PC-3 (cell line): ENCODE results near the gene PRSS21. TPM values are rescaled to one million over a fixed set of nuclear protein-coding genes. Genes with fewer than 3 reads are reported as not detected.

Experiments used
- ATAC-seq: fragments of 200-7000 bp; cut with Tn5 transposase; 2 replicates; pipeline ENCODE4 v1.9.1; 2020; ENCODE audit warnings: mild to moderate bottlenecking, moderate library complexity
- BruUV-seq: library from RNA; stranded (reverse); fragments of 400-500 nt; replicated peaks from 2 replicates; lab custom pipeline; 2021; lab: Mats Ljungman, UMichigan
- CTCF ChIA-PET: fragments of 300-600 bp; sonication (Branson Sonifier 250); formaldehyde crosslinking; loops from one replicate; lab custom pipeline; 2022; ENCODE audit warnings: antibody characterized with exemption; lab: Charles Lee
- POLR2A ChIA-PET: fragments of 300-600 bp; sonication (Branson Sonifier 250); formaldehyde crosslinking; loops from one replicate; lab custom pipeline; 2022; ENCODE audit warnings: antibody characterized with exemption; ENCODE audit not compliant: unreplicated experiment; lab: Charles Lee
- DNase-seq: peaks from one replicate; pipeline ENCODE4 v3.0.0-alpha.2; 2015
- H2AFZ ChIP-seq: fragments of 300-600 bp; sonication (generic); 2 replicates; pipeline ENCODE4 v1.6.0; 2016; ENCODE audit warnings: antibody characterized with exemption, low read length
- H3F3A ChIP-seq: fragments of 300-600 bp; sonication (generic); one replicate; pipeline ENCODE4 v1.6.0; 2017; ENCODE audit warnings: antibody characterized with exemption, low read length, control low read depth, mild to moderate bottlenecking; ENCODE audit not compliant: unreplicated experiment
- H3K27ac ChIP-seq: fragments of 300-600 bp; sonication (generic); 2 replicates; pipeline ENCODE4 v1.5.1; 2016; ENCODE audit warnings: mild to moderate bottlenecking, low read length
- H3K27me3 ChIP-seq: fragments of 300-600 bp; sonication (generic); 2 replicates; pipeline ENCODE4 v1.6.1; 2016; ENCODE audit warnings: low read length, mixed read lengths
- H3K36me3 ChIP-seq: fragments of 300-600 bp; sonication (generic); 2 replicates; pipeline ENCODE4 v1.6.1; 2016; ENCODE audit warnings: low read depth, mixed run types, low read length, mixed read lengths
- H3K4me1 ChIP-seq: fragments of 300-600 bp; sonication (generic); 2 replicates; pipeline ENCODE4 v1.5.1; 2016; ENCODE audit warnings: low read length; ENCODE audit not compliant: insufficient read depth
- H3K4me2 ChIP-seq: fragments of 300-600 bp; sonication (generic); 2 replicates; pipeline ENCODE4 v1.6.0; 2016; ENCODE audit warnings: low read length
- H3K4me3 ChIP-seq: fragments of 300-600 bp; sonication (generic); 2 replicates; pipeline ENCODE4 v1.5.1; 2016; ENCODE audit warnings: mild to moderate bottlenecking, low read length, mixed read lengths
- H3K79me2 ChIP-seq: fragments of 300-600 bp; sonication (generic); 2 replicates; pipeline ENCODE4 v1.6.1; 2017; ENCODE audit warnings: low read length, mixed read lengths
- H3K9ac ChIP-seq: fragments of 300-600 bp; sonication (generic); 2 replicates; pipeline ENCODE4 v1.6.0; 2016; ENCODE audit warnings: mild to moderate bottlenecking, low read length
- H3K9me2 ChIP-seq: fragments of 300-600 bp; sonication (generic); replicated peaks from 2 replicates; pipeline ENCODE4 v1.6.1; 2016; ENCODE audit warnings: mixed run types, low read length, mixed read lengths
- H3K9me3 ChIP-seq: fragments of 300-600 bp; sonication (generic); 2 replicates; pipeline ENCODE4 v1.6.1; 2016; ENCODE audit warnings: low read length, mixed read lengths
- H4K20me1 ChIP-seq: fragments of 300-600 bp; sonication (generic); 2 replicates; pipeline ENCODE4 v1.6.1; 2016; ENCODE audit warnings: low read length, mixed read lengths
- CTCF ChIP-seq: fragments of 300-600 bp; sonication (generic); conservative IDR thresholded peaks from 2 replicates; pipeline ENCODE4 v1.5.1; 2017; ENCODE audit warnings: antibody characterized with exemption, low read depth, mild to moderate bottlenecking, low read length
- EZH2 ChIP-seq: fragments of 300-600 bp; sonication (generic); IDR thresholded peaks from one replicate; pipeline ENCODE4 v1.6.1; 2017; ENCODE audit warnings: antibody characterized with exemption, mild to moderate bottlenecking, low read length; ENCODE audit not compliant: unreplicated experiment
- EZH2phosphoT487 ChIP-seq: fragments of 300-600 bp; sonication (generic); IDR thresholded peaks from 2 replicates; pipeline ENCODE4 v1.6.1; 2018; ENCODE audit warnings: mild to moderate bottlenecking, antibody characterized with exemption, low read length, borderline replicate concordance
- intact Hi-C: fragments of 100-400 bp; cut with micrococcal nuclease; formaldehyde crosslinking; loops from 2 replicates; pipeline ENCODE4 v1.9.0; 2023
- total RNA-seq: library from RNA; depleted of rRNA; stranded (reverse); fragments of >200 nt; gene quantifications from 2 replicates; pipeline ENCODE4 v1.2.3, GENCODE V29; 2014

PRSS21 gene
- total RNA-seq, 1 experiment from 2014 or later = not detected

GRCh38 chr16:2839650-2840450, 22.8 kb downstream of the PRSS21 start:
- POLR2A ChIA-PET = no interaction called here
- H2AFZ ChIP-seq = no peak overlapping the region
- H3K4me2 ChIP-seq = no peak overlapping the region
- no peaks in the 10 kb centered on the region for H3K9me3 ChIP-seq
- no peaks in the 10 kb centered on the region for H3F3A ChIP-seq
- intact Hi-C loops = loop anchor here (1.0 kb wide), 1 partner anchor 28 kb away; no protein-coding TSS in a partner anchor
- no peaks in the 10 kb centered on the region for H3K36me3 ChIP-seq
- H3K27ac ChIP-seq = peak overlapping the region; percentile 10; the same call in 1 of the 2 replicates
- no peak overlapping the region for H3K9ac ChIP-seq
- no peak for TF ChIP-seq EZH2phosphoT487
- no peak for TF ChIP-seq CTCF
- no peak for TF ChIP-seq EZH2
- H4K20me1 ChIP-seq = no peaks in the 10 kb centered on the region
- ATAC-seq (no peak), DNase-seq (no peak)
- H3K79me2 ChIP-seq = no peaks in the 10 kb centered on the region
- no peaks in the 10 kb centered on the region for H3K27me3 ChIP-seq
- H3K4me3 ChIP-seq = no peak overlapping the region
- CTCF ChIA-PET = interaction anchor here (0.5 to 1.3 kb wide), 3 partner anchors 14 to 43 kb away, joined by 3 to 22 read pairs (median 3); partner anchors contain the start of gene FLYWCH2
- no peaks in the 10 kb centered on the region for H3K9me2 ChIP-seq
- no TSS peak for BruUV-seq
- H3K4me1 ChIP-seq = peaks cover 22% of the 10 kb centered on the region

- peaks cover 18% of the 10 kb centered on the region for H3K4me1 ChIP-seq
- no peaks in the 10 kb centered on the region for H3K9me2 ChIP-seq
- no peak overlapping the region for H3K4me3 ChIP-seq
- H3K9ac ChIP-seq = no peak overlapping the region
- H4K20me1 ChIP-seq = no peaks in the 10 kb centered on the region
- POLR2A ChIA-PET = no interaction called here
- no peak overlapping the region for H2AFZ ChIP-seq
- H3K27ac ChIP-seq = no peak overlapping the region
- H3K4me2 ChIP-seq = no peak overlapping the region
- no peaks in the 10 kb centered on the region for H3F3A ChIP-seq
- no peaks in the 10 kb centered on the region for H3K9me3 ChIP-seq
- BruUV-seq = no TSS peak
- CTCF ChIA-PET = no interaction called here
- no peaks in the 10 kb centered on the region for H3K36me3 ChIP-seq
- no peaks in the 10 kb centered on the region for H3K79me2 ChIP-seq
- DNase-seq (no peak), ATAC-seq (no peak)
- no peak for TF ChIP-seq EZH2
- no peak for TF ChIP-seq CTCF
- no peak for TF ChIP-seq EZH2phosphoT487
- intact Hi-C loops = no loop called here
- no peaks in the 10 kb centered on the region for H3K27me3 ChIP-seq
Observed at GRCh38 chr16:2840914-2841313, 23.9 kb downstream of the PRSS21 start.
